Hypothalamus (tissue), 51 donors: Measurements from ENCODE around the gene SETBP1.

Experiments used
- DNase-seq, 51 donors: peaks; one replicate each; lab custom pipeline; 2025; lab: John Stamatoyannopoulos, UW

Gene SETBP1

DNA sequence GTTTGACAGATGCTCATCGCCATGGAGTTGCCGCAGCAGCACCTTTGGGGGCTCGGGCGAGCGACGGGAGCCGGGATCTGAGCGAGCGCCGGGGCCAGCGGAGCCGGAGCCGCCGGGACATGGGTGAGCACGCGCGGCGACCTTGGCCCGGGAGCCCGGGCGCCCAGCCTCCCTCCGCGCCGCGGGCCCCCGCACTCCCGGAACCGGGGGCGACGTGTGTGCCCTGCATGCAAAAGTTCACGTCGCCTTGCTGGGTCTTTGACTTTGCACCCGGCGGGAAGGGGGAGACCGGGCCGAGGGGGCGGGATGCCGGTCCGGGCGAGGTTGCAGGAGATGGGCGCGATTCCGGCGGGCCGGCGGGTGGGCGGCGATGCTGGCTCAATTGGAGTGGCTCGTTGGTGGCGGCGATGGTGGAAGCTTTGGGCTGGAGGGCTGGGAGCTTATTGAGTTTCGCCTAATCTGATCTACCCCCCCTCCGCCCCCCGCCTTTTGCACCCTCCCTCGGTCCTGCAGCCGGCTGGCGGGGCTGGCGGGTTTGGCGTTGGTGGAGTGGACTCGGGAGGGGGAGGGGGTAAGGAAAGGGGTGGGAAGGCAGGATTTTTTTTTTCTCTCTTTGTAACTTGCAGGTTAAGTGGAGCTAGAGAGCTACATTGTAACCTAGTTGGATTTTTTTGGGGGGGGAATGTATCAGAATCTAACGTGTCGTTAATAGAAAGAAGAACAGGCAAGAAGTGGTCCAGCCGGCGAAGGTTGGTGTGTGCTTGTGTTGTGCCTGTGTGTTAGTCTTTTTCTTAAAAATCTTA is at the start of gene SETBP1:
Gene SETBP1, plus strand, starts transcription at position 616 of the 803 bp plus-strand sequence. CDS start 20,459 bp downstream, outside the sequence.
- DNase-seq: peak in 43 of 51 donors; percentile 12 to 76 (median 41)

DNA sequence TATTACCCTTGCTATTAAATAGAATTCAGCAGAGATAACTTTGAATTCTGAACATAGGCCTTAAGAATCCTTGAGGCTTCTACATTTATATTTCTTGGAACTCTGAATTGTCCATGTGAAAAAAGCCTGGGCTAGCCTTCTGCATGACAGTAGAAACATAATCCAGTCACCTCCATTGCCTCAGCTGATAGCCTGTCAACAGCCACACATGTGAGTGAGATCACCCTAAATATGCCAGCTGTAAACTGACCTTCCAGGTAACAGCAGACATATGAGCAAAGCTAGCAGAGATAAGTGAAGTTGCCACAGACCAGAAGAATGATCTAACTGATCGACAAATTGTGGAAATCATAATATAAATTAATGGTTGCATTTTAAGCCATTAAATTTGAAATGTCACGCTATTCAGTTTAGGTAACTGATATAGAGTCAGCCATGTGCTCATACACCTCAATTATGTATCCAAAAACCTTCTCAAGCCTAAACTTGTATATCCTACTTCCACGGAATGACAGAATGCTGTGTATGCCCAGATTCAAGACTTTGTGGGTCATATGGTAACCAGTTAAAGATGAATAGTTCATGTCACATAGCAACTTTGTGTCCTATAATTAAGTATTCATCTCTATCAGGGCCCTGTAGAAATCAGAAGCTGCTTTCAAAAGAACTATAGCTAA is 48.1 kb upstream of the SETBP1 start:
- no peak for DNase-seq

DNA sequence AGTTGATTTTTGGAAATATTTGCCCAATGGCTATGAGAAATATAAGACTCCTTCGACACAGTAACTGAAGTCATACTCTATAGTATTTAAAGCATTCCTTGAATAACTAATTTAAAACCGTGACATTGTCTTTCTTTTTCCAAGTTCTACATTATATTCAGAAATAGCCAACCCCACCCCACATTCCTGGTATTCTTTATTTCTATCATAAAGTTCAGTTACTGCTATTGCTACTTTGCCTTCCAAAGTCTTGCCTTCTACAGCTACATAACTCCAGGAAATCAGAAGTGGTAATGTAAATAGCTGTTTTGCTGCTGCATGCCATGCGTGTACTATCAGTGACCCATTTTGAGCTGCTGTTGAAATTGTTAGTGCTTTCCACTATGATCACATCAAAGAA is 45.1 kb upstream of the SETBP1 start:
- no peak for DNase-seq

- DNase-seq: no peak
These were observed 44.4 kb upstream of the SETBP1 start for GRCh38 chr18:44636241-44636640.

GRCh38 chr18:44637210-44638033 is 43.3 kb upstream of the SETBP1 start:
- no peak for DNase-seq

GRCh38 chr18:44638034-44638540 is 42.6 kb upstream of the SETBP1 start:
- no peak for DNase-seq

DNA sequence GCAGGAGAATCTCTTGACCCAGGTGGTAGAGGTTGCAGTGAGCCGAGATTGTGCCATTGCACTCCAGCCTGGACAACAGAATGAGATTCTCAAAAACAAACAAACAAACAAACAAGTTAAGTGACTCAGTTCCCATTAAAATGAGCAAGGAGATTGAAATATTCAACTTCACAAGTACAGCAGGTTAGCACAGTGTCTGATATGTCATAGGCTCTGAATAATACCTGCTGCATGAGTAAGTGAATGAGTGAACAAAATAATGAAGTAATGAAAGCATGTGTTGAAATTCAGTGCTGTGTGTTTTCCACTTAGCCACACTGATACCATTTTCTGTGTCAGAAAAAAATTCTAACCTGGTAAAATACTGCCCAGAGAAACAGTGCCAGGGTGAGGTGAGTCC is 41.9 kb upstream of the SETBP1 start:
- DNase-seq: no peak

DNA sequence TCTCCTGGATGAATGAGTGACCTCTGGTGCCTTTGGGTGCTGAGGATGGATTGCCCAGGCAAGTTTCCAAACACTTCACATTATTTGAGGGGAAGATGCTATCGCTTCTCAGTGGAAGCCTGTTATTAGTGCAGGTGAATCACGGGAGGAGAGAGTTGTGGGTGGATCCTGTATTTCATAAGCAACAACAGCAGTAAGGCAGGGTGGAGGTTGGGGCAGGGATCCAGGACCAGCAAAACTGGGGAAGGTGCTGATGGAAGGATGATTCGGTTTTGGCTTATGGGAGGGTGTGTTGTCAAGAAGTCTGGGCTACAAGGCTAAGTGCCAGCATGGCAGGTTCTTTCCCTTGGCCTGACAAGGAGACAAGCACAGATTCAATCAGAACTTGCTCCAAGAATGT is 37.7 kb upstream of the SETBP1 start:
- DNase-seq: no peak

GRCh38 chr18:44651478-44651877 is 29.2 kb upstream of the SETBP1 start:
- DNase-seq: no peak

- DNase-seq: no peak
These were observed 28.6 kb upstream of the SETBP1 start for GRCh38 chr18:44651918-44652572.

GRCh38 chr18:44652722-44653121 is 28.0 kb upstream of the SETBP1 start:
- no peak for DNase-seq

DNA sequence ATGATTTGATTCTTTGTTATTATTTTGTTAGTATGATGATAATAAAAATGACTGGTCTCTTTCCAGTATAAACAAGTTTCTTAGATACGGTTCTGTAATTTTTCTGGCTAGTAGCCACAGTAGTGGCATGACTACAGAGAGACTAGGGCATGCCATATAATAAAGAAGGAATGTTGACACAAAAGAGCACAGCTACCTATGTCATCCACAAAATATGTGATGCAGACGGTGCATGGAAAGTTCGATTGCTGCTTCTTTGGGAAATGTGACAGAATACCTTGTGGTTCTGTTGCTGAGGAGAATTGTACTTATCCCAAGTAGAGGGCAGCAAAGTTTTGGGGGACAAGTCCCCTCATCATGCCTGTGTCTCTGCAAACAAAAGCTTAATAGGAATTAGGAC is 26.1 kb upstream of the SETBP1 start:
- DNase-seq: no peak

GRCh38 chr18:44655435-44655834 is 25.3 kb upstream of the SETBP1 start:
- no peak for DNase-seq

GRCh38 chr18:44659771-44660170 is 20.9 kb upstream of the SETBP1 start:
- no peak for DNase-seq

GRCh38 chr18:44668270-44668975 is 12.3 kb upstream of the SETBP1 start:
- DNase-seq: no peak

DNA sequence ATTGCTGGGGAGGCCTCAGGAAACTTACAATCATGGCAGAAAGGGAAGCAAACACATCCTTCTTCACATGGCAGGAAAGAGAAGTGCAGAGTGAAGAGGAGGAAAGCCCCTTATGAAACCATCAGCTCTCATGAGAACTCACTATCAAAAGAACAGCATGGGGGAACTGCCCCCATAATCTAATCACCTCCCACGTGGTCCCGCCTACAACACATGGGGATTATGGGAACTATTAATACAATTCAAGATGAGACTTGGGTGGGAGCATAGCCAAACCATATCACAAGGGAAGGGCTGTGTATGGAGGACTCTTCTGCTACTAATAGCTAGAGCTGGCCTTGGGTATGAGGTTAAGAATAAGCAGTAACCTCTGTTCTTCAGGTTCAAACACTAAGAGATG is 8.8 kb upstream of the SETBP1 start:
- no peak for DNase-seq

DNA sequence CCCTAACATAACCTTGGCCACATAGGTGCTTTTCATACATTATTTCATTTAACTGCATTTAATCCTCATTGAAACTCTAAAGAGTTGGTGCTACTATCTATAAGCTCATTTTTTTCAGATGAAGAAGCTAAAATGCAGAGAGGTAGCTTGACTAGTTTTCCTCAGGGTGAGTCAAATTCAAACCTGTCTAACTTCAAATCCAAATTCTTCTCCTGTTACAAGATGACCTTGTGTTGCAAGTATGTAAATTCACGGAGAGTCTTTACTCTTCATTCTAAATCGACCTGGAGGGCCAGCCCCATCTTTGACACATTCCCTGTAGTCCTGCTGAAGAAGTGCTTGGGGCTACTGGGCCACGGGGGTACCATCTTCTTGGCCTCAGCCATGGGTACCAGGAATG is 8.2 kb upstream of the SETBP1 start:
- DNase-seq: no peak

DNA sequence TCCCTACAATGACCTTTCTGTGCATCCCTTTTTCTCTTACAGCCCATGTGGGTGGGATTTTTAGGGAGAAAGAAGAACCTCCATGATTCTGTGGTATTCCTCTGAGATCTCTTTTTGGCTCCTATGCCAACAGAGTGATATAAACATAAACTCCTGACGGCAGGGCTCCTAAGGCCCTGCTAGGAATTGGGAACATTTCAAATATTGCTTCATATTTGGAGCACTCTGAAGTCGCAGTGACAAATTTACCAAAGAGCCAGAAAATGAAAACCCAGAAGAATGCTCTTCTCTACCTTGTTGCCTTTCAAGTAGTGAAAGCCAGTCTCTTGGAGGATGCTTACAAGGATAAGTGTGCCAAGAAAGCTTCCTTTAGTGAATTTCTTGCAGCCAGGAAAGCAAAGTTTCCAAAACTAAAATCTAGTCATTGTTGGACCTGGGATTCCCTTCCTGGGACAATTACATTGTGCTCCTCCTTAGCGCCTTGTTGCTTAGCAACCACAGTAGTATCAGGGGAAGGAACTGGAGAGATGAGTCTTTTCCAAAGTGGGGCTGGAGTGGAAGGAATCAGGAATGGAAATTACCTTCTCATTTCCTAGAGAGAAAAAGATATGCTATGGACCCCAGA is 7.3 kb upstream of the SETBP1 start:
- no peak for DNase-seq

GRCh38 chr18:44677933-44678332 is 2.8 kb upstream of the SETBP1 start:
- no peak for DNase-seq

DNA sequence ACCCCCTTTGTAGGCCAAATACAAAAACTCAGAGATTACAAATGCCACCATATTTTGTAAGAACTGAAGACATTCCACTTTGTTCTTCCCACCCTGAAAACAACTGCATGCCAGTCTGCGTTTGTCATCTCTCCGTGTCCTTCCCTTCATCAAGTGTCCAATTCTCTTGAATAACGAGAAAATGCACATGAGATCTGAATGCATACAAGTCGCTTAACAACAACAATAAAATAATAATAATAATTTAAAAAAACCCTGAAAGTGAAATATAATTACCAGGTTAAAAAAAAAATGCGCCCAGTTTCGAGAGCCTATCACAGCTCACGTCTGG is 2.0 kb upstream of the SETBP1 start:
- DNase-seq: no peak
